Uterus (tissue), 4 donors: Measurements from ENCODE around the gene GNB1. TPM values are rescaled to one million over a fixed set of nuclear protein-coding genes. Genes with fewer than 3 reads are reported as not detected.
"Not testable (repeated sequence)": the region's sequence is repeated elsewhere in the genome, so short reads cannot be mapped to it uniquely, and the experiment has no call there.

Experiments used
- DNase-seq, 2 donors: peaks; one replicate each; pipeline ENCODE4 v3.0.0-alpha.2; 2019 to 2020
- H3K27ac ChIP-seq, 2 donors: fragments of 200-600 bp; sonication (generic); 1 replicate in 1 of 2; 2 replicates in 1 of 2; pipeline ENCODE4 v1.5.1; 2016 to 2018
- H3K27me3 ChIP-seq, 2 donors: fragments of 200-600 bp; sonication (generic); one replicate each; pipeline ENCODE4 v1.5.1; 2018 to 2019; ENCODE audit warnings: control low read depth in 1 of 2
- H3K36me3 ChIP-seq, 2 donors: fragments of 200-600 bp; sonication (generic); one replicate each; pipeline ENCODE4 v1.5.1; 2019; ENCODE audit warnings: control low read depth in 1 of 2
- H3K4me1 ChIP-seq, 2 donors: fragments of 200-600 bp; sonication (generic); one replicate each; pipeline ENCODE4 v1.5.1; 2018 to 2019; ENCODE audit warnings: control low read depth in 1 of 2
- H3K4me3 ChIP-seq, 2 donors: fragments of 200-600 bp; sonication (generic); 1 replicate in 1 of 2; 2 replicates in 1 of 2; pipeline ENCODE4 v1.5.1; 2018 to 2019; ENCODE audit warnings: mild to moderate bottlenecking in 1 of 2
- H3K9me3 ChIP-seq, 2 donors: fragments of 200-600 bp; sonication (generic); one replicate each; pipeline ENCODE4 v1.5.1; 2019; ENCODE audit warnings: control low read depth in 1 of 2
- POLR2A ChIP-seq, 2 donors: fragments of 450-650 bp; IDR thresholded peaks; one replicate each; pipeline ENCODE4 v1.6.1; 2016; ENCODE audit warnings: antibody characterized with exemption in 2 of 2, mild to moderate bottlenecking in 1 of 2, moderate library complexity in 1 of 2
- intact Hi-C: fragments of 100-400 bp; cut with DNase I; formaldehyde crosslinking; loops from one replicate; pipeline ENCODE4 v1.15.1; 2023; ENCODE audit warnings: low total_unique reads
- total RNA-seq, 4 donors: library from RNA; depleted of rRNA in 3 of 4; stranded (reverse); fragments of >200 nt in 3 of 4; gene quantifications; one replicate each; pipeline versions ENCODE4 v1.1.0 to v1.2.4, GENCODE V29; 2014 to 2023
- TF ChIP-seq, protein P1 (sequence below), 4 experiments: fragments of 200-600 bp in 2 of 4; fragments of 450-650 bp in 2 of 4; sonication (generic) in 2 of 4; IDR thresholded peaks; one replicate each; pipeline ENCODE4 v1.5.1; 2016 to 2019; ENCODE audit warnings: antibody characterized with exemption in 4 of 4, mild to moderate bottlenecking in 2 of 4, moderate library complexity in 1 of 4
- donor health status: DM: yes; HTN: yes; CAD: no.

GNB1 gene
- total RNA-seq, 4 donors from 2014 or later: 50.2 to 320 (median 104) TPM

- H3K4me3 ChIP-seq: no peak overlapping the region
- TF ChIP-seq, protein P1, sequence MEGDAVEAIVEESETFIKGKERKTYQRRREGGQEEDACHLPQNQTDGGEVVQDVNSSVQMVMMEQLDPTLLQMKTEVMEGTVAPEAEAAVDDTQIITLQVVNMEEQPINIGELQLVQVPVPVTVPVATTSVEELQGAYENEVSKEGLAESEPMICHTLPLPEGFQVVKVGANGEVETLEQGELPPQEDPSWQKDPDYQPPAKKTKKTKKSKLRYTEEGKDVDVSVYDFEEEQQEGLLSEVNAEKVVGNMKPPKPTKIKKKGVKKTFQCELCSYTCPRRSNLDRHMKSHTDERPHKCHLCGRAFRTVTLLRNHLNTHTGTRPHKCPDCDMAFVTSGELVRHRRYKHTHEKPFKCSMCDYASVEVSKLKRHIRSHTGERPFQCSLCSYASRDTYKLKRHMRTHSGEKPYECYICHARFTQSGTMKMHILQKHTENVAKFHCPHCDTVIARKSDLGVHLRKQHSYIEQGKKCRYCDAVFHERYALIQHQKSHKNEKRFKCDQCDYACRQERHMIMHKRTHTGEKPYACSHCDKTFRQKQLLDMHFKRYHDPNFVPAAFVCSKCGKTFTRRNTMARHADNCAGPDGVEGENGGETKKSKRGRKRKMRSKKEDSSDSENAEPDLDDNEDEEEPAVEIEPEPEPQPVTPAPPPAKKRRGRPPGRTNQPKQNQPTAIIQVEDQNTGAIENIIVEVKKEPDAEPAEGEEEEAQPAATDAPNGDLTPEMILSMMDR (IDR thresholded peaks at IDR 0.05): no peak
- TF ChIP-seq POLR2A (IDR thresholded peaks at IDR 0.05): no peak
- intact Hi-C loops: no loop called here
- H3K27ac ChIP-seq: no peak overlapping the region
- no peaks in the 10 kb centered on the region for H3K36me3 ChIP-seq
- H3K27me3 ChIP-seq: no peaks in the 10 kb centered on the region
- H3K4me1 ChIP-seq: no peaks in the 10 kb centered on the region
- no peaks in the 10 kb centered on the region for H3K9me3 ChIP-seq
- DNase-seq: no peak
These were observed 138.7 kb downstream of the GNB1 start for GRCh38 chr1:1752190-1752589.

DNA sequence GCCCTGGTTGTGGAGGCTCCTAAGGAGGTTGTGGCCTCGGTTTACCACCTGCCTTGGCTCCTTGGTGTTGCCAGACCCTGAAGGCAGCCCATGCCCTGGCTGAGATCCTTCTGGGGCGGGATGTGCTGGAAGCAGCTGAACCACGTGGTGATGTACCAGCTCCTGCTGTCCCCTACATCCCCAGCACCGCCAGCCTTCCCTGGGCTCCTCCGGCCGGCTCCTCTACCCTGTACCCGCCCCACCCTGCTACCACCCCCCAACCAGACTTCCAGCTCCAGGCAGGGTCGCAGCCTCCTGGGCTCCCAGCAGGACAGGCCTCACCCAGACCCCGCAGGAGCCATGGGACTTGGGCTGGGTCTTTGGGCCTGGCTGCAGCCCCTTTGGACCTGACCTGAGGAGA, 140.9 kb downstream of the GNB1 start:
- H3K27me3 ChIP-seq, H3K4me3 ChIP-seq, H3K27ac ChIP-seq, H3K36me3 ChIP-seq, intact Hi-C loops, H3K4me1 ChIP-seq, H3K9me3 ChIP-seq, DNase-seq: not testable (repeated sequence)

GRCh38 chr1:1748686-1749321, 142.1 kb downstream of the GNB1 start:
- no peaks in the 10 kb centered on the region for H3K36me3 ChIP-seq
- no peaks in the 10 kb centered on the region for H3K27me3 ChIP-seq
- no peak for TF ChIP-seq POLR2A (IDR thresholded peaks at IDR 0.05)
- TF ChIP-seq, protein P1 (IDR thresholded peaks at IDR 0.05): no peak
- no peaks in the 10 kb centered on the region for H3K9me3 ChIP-seq
- H3K27ac ChIP-seq: no peak overlapping the region
- intact Hi-C loops: no loop called here
- H3K4me3 ChIP-seq: no peak overlapping the region
- no peaks in the 10 kb centered on the region for H3K4me1 ChIP-seq
- DNase-seq: no peak

DNA sequence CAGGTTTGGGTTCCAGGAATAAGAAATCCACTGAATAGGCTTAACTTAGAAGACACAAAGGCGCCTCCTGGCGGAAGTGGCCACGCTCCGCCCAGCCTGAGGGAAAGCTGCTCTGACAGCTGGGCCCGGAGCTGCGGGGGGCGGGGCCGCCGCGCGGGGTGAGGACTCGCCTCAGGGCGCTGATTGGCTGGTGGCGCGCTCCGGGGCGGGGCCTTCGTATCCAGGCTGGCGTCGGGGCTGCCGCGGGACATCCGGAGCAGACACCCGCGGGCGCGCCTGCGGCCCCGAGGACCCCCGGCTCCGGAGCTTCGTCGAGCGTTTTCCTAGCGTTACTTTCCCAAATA, 144.3 kb downstream of the GNB1 start:
- intact Hi-C loops, H3K27me3 ChIP-seq, H3K9me3 ChIP-seq, H3K36me3 ChIP-seq, DNase-seq, H3K4me1 ChIP-seq: not testable (repeated sequence)
- Histone ChIP-seq H3K4me3 (peak overlapping the region; percentile 53 to 60), H3K27ac (peak overlapping the region; percentile 96)

DNA sequence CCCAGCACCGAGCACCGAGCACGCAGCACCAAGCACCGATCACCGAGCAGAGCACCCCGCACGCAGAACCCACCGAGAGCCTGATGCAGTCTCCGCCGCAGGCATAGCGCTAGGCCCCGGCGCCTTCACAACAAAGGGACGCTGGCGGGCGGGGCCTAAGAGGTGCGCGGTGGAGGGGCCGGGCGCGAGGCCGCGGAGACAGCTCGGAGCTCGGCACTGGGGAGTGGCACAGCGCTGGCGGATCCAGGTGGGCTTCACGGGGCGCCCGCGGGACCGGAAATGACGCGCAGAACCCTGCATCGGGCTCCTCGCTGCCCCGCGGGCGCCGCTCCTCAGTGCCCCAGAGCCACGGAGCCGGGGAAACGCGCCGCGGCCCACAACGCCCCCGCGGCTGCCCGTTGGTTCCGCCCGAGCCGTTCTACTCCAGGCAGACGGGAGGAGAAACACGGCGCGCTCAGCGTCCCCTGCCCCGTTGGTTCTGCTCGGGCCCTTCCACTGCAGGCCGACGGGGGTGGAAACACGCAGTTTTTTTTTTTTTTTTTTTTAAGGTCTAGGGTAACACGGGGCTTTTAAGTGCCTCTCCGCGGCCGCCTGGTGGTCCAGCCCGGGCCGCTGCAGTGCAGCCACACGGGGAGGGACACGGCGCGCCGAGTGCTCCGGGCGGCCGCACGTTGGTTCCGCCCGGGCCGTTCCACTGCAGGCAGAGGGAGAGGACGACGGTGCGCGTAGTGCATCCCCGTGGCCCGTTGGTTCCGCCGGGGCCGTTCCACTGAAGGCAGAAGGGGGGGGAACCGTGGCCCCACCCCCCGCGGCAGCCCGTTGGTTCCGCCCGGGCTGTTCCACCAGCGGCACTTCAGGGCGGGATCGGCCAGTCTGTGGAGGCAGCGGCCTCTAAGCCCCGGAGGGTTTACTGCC, 145.0 kb downstream of the GNB1 start:
- H3K27me3 ChIP-seq, intact Hi-C loops, H3K4me1 ChIP-seq, H3K9me3 ChIP-seq, H3K36me3 ChIP-seq: not testable (repeated sequence)
- TF ChIP-seq, protein P1 (IDR thresholded peaks at IDR 0.05): peak in 2 of 4 experiments; percentile 59 to 83
- peak; percentile 9 to 48 for TF ChIP-seq POLR2A (IDR thresholded peaks at IDR 0.05)
- peak overlapping the region; percentile 96 for H3K27ac ChIP-seq
- peak; percentile 86 to 90 for DNase-seq
- peak overlapping the region; percentile 53 to 60 for H3K4me3 ChIP-seq

DNA sequence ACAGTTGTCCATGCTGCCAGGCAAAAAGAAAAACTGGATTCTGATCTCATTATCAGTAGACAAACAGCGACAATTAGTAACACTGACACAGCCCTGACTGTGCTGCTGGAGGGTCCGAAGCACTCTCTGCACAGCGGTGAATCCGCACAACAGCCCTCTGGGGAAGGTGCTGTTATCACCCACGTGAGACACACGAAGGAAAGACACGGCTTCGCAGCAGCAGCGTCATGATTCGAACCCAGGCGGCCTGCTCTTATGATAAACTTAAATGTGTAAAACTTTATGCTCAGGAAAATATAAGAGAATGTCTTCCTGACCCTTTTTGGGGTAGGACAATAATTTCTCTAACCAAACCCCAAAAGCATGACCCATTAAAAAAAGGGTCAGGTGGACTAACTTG, 148.4 kb downstream of the GNB1 start:
- H3K27me3 ChIP-seq, H3K36me3 ChIP-seq, H3K4me3 ChIP-seq, DNase-seq, H3K27ac ChIP-seq, H3K9me3 ChIP-seq, intact Hi-C loops, H3K4me1 ChIP-seq: not testable (repeated sequence)

- H3K27me3 ChIP-seq, H3K9me3 ChIP-seq, H3K36me3 ChIP-seq, intact Hi-C loops, H3K4me1 ChIP-seq, H3K4me3 ChIP-seq: not testable (repeated sequence)
- H3K27ac ChIP-seq: peak overlapping the region; percentile 79 to 89
- DNase-seq: peak; percentile 52 to 70
These were observed 149.9 kb downstream of the GNB1 start for GRCh38 chr1:1741013-1741412.

- H3K27ac ChIP-seq, H3K9me3 ChIP-seq: not testable (repeated sequence)
- DNase-seq: peak in 1 of 2 donors; percentile 3
These were observed 152.0 kb downstream of the GNB1 start for GRCh38 chr1:1738799-1739337.

GRCh38 chr1:1737675-1738590, 153.0 kb downstream of the GNB1 start:
- peak in 1 of 2 donors; percentile 18 for DNase-seq
- H3K27me3 ChIP-seq, H3K4me3 ChIP-seq, H3K9me3 ChIP-seq, H3K36me3 ChIP-seq, intact Hi-C loops, H3K4me1 ChIP-seq, H3K27ac ChIP-seq: not testable (repeated sequence)

More at GRCh38 chr1:1738799-1739337, 152.0 kb downstream of the GNB1 start:
- H3K27me3 ChIP-seq, H3K4me3 ChIP-seq, H3K36me3 ChIP-seq, intact Hi-C loops, H3K4me1 ChIP-seq: not testable (repeated sequence)
